GM18508 (cell line): ENCODE results near the gene UMOD.

Experiments used
- ATAC-seq: cut with Tn5 transposase; IDR thresholded peaks from one replicate; pipeline ENCODE4 v1.9.1; 2021; ENCODE audit warnings: moderate number of reproducible peaks; ENCODE audit not compliant: insufficient read depth, unreplicated experiment

UMOD gene

DNA sequence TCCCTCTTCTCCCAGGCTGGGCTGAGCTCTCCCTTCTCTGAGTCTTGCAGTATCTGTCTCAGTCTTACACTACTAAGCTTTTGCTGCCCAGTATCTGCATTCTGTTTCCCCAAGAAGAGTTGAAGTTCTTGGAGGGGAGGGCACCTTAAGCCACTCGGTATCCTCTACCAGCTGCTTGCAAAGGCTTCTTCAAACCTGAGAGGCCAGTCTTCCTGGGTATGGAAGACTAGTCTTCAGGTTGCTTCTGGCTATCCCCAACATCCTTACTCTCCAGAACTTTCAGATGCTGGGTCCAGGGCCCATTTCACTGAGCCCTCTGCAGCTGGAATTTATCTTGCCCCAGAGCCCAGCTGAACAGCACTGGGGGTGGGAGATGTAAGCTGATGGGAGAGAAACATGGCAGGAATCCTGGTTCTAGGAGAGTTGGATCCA, 45.3 kb downstream of the UMOD start:
- no peak for ATAC-seq

GRCh38 chr16:20306401-20306800, 46.1 kb downstream of the UMOD start:
- ATAC-seq: no peak

DNA sequence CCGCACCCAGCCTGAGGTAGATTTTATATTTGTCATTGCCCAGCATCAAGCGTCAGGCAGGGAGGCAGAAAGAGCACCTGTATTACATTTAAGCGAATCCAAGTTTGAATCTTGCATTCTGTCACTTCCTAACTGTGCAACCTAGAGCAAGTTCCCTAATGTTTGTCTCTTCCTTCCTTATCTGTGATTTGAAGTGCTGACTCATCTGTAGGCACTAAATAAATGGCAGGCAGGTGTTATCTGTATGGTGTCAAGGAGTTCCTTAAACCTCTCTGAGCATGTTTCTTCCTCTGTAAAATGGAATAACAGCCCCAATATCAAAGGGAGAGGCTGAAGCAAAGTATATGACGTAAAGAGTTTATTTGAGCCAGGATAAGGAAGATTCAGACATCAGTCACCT, 49.5 kb downstream of the UMOD start:
- ATAC-seq: no peak

GRCh38 chr16:20302389-20302788, 50.1 kb downstream of the UMOD start:
- ATAC-seq: no peak

DNA sequence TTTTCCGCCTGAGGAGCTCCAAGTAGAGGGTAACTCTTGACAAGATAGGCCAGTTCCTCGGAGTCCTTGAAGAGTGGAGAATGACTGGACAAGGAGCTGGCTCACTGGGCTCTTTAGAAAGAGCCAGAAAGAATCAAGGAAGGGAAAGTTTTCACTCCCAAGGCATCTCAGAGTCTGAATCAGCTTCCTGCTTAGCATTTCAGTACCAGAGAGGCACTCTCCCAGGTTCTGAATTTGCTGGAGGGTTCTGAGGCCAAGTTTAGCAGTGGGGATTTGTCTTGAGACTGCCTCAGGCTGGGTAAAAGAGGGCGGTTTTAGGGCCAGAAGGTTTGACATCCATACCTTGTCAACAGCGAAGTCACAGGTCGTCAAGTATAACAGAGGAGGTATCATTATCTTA, 50.7 kb downstream of the UMOD start:
- ATAC-seq: no peak

- ATAC-seq: no peak
Observed at GRCh38 chr16:20300312-20301097, 52.0 kb downstream of the UMOD start.

- no peak for ATAC-seq
Observed at GRCh38 chr16:20298452-20298851, 54.1 kb downstream of the UMOD start.

DNA sequence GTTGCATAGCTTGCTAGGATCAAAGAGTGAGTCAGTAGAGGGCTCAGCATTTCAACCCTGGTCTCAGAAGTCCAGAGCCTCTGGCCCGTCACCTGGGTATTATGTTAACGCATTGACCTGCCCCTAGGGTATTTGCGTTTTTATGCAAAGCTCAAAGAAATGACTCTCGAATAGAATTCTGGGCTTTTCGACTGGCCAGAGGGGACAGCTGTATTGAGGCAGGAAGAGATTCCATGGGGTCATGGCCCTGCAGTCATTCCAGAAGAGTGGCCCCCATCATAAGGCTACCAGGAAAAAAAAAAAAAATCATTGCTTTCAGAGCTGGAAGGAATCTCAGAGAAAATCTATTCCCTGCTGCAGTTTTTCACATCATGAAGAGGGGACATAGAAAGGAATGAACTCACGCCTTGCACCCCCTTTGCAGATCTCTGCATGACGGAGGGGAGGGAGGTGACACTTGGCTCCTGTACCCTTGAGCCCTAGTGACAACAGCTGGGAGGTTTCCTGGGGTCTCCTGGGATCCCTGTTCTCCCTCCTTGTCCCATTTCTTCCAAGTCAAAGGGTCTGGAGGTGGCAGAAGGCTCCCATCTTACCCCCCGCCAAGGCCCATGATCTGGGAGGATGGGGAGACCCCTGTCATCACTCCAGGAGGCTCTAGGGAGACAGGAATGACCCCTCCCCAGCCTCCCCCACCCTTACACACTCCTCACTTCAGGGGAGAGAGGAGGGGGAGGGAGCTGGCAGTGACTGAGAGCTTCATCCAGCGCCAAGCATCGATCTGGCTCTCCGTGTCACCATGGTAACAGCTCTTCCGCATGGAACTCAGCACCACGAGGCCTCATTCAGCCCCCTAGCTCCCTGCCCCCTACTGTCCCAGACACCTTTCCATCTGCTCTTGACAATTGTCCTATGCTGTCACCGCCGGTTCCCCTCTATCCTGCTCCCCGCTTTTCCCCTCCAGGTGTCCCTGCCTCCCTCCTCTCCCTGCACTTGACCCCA, 61.0 kb downstream of the UMOD start:
- ATAC-seq: no peak

DNA sequence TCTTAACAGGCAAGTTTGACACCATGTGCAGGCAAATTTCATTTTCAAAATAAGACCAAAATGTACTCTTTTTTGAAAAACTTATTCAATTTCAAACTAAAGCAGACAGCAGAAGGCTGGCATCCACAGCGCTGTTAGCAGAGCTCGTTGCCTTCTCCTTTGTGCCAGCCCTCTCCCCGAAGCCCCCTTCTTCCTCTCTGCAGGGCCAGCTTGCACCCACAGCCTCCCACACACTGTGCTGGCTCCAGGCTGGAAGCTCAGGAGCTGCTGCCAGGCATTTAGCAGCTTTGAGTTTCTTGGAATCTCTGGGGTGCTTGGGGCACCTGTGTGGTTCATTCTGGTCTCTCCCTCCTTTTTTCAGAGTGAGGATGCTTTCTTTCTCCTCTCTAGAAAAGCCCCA, 62.9 kb downstream of the UMOD start:
- ATAC-seq: no peak

DNA sequence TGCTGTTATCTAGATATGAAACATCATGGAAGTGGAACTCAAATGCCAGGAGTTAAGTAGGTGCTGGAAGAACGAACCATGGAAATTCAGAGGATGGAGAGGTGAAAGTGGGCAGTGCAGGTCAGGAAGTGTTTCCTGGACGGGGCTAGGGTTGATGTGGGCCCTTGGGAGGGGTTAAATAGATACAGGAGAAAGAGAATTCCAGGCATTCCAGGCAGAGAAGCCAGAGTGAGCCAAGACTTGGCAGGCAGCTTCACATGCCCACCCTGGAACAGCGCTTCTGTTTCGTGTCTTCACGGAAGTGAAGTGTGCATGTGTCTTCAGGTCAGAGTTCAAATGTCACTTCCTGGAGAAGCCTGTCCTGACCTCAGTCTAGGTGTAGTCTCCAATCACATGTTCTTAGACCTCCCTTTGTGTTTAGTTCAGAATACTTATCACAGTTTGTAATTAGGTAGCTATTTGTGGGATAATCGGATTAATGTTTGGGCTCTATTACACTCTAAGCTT, 66.5 kb downstream of the UMOD start:
- ATAC-seq: no peak
